H1 (cell line): ENCODE data around the gene NEU2. TPM values are rescaled to one million over a fixed set of nuclear protein-coding genes. Genes with fewer than 3 reads are reported as not detected.

ENCODE experiments used
- EGR1 ChIP-seq: IDR thresholded peaks from 2 replicates; pipeline ENCODE4 v1.6.1; 2011; ENCODE audit warnings: low read depth, low read length, borderline replicate concordance
- USF2 ChIP-seq: IDR thresholded peaks from 2 replicates; pipeline ENCODE4 v1.6.1; 2011; ENCODE audit warnings: low read length, improper control_type of control experiment
- polyA plus RNA-seq, 7 experiments: library from polyadenylated mRNA; depleted of rRNA in 3 of 7; stranded (reverse) in 5 of 7; unstranded in 2 of 7; fragments of >200 nt in 5 of 7; fragments of 200-250 nt in 2 of 7; gene quantifications; 1 replicate in 5 of 7; 2 replicates in 1 of 7; 4 replicates in 1 of 7; pipeline versions ENCODE4 v1.2.1 to v1.2.3, GENCODE V29; 2011 to 2013; ENCODE audit warnings: missing spikeins in 2 of 7, mixed read lengths in 2 of 7
- total RNA-seq: library from RNA; stranded (reverse); fragmentation: NEBNext Ultra II Directional; extraction: Animal tissue kit (Norgen Biotek cat#: 25700); gene quantifications from 2 replicates; pipeline ENCODE4 v1.2.1, GENCODE V29; 2021

The NEU2 gene
- total and polyA plus RNA-seq, 2 of the 8 experiments (the other 6 are each of a cell fraction or from before 2014, with no cell fraction given), result 0.12 TPM; not detected in 1

- TF ChIP-seq EGR1 (no peak), USF2 (no peak)
These were observed 44.3 kb downstream of the NEU2 start (continued) for GRCh38 chr2:233076749-233077148.
